HepG2 (cell line): ENCODE measurements around the gene TALDO1. TPM values are rescaled to one million over a fixed set of nuclear protein-coding genes. Genes with fewer than 3 reads are reported as not detected.

Source experiments
- MYC ChIP-seq: sonication (generic); formaldehyde crosslinking; IDR thresholded peaks from 2 replicates; pipeline ENCODE4 v1.9.0; 2021; ENCODE audit warnings: missing genetic modification reagents, borderline replicate concordance
- NRL ChIP-seq: sonication (generic); formaldehyde crosslinking; IDR thresholded peaks from 2 replicates; pipeline ENCODE4 v1.5.0; 2020; ENCODE audit warnings: missing genetic modification reagents, mild to moderate bottlenecking, moderate library complexity, borderline replicate concordance
- PHF8 ChIP-seq: sonication (generic); formaldehyde crosslinking; IDR thresholded peaks from 2 replicates; pipeline ENCODE4 v1.5.0; 2020; ENCODE audit warnings: missing genetic modification reagents
- SAP130 ChIP-seq: IDR thresholded peaks from 2 replicates; pipeline ENCODE4 v1.6.1; 2016; ENCODE audit warnings: low read depth
- SOX6 ChIP-seq, 2 experiments: fragments of 450-650 bp in 1 of 2; sonication (generic) in 1 of 2; formaldehyde crosslinking in 1 of 2; IDR thresholded peaks; 2 replicates each; pipeline versions ENCODE4 v1.4.0 to v1.6.1; 2017 to 2020; ENCODE audit warnings: antibody characterized with exemption in 1 of 2, mild to moderate bottlenecking in 1 of 2, missing genetic modification reagents in 1 of 2
- SP5 ChIP-seq: IDR thresholded peaks from 2 replicates; pipeline ENCODE4 v1.6.1; 2016; ENCODE audit warnings: low read depth, borderline replicate concordance
- TAF1 ChIP-seq: sonication (generic); formaldehyde crosslinking; IDR thresholded peaks from 2 replicates; pipeline ENCODE4 v1.4.0; 2020; ENCODE audit warnings: missing genetic modification reagents
- ZFX ChIP-seq: sonication (generic); formaldehyde crosslinking; IDR thresholded peaks from 2 replicates; pipeline ENCODE4 v1.4.0; 2020; ENCODE audit warnings: mild to moderate bottlenecking, low read depth, missing genetic modification reagents, moderate library complexity
- ZFY ChIP-seq: sonication (generic); formaldehyde crosslinking; IDR thresholded peaks from 2 replicates; pipeline ENCODE4 v1.4.0; 2020; ENCODE audit warnings: missing genetic modification reagents
- ZNF552 ChIP-seq: sonication (generic); formaldehyde crosslinking; IDR thresholded peaks from 2 replicates; pipeline ENCODE4 v1.9.0; 2022; ENCODE audit warnings: missing genetic modification reagents, mild to moderate bottlenecking, borderline replicate concordance
- ZNF557 ChIP-seq: sonication (generic); formaldehyde crosslinking; IDR thresholded peaks from 2 replicates; pipeline ENCODE4 v1.4.0; 2020; ENCODE audit warnings: missing genetic modification reagents
- ZNF569 ChIP-seq: sonication (generic); formaldehyde crosslinking; IDR thresholded peaks from 2 replicates; pipeline ENCODE4 v1.5.0; 2020; ENCODE audit warnings: mild to moderate bottlenecking, missing genetic modification reagents, moderate library complexity, borderline replicate concordance
- ZSCAN31 ChIP-seq: sonication (generic); formaldehyde crosslinking; IDR thresholded peaks from 2 replicates; pipeline ENCODE4 v1.5.0; 2020; ENCODE audit warnings: low read depth, mild to moderate bottlenecking, missing genetic modification reagents
- polyA plus RNA-seq, 8 experiments: library from polyadenylated mRNA; depleted of rRNA in 3 of 8; stranded (reverse) in 7 of 8; unstranded in 1 of 8; fragments of >200 nt; fragmentation: Illumina TruSeq in 4 of 8; extraction: Trizol in 4 of 8; gene quantifications; 2 replicates each; pipeline versions ENCODE4 v1.2.1 to v1.2.3, GENCODE V29; 2011 to 2016; ENCODE audit warnings: low read depth in 4 of 8, missing spikeins in 1 of 8, mixed read lengths in 1 of 8; ENCODE audit not compliant: insufficient read depth in 1 of 8
- total RNA-seq, 5 experiments: library from RNA; depleted of rRNA; stranded (reverse); fragments of >200 nt; fragmentation: Illumina TruSeq; extraction: Trizol; gene quantifications; 2 replicates each; pipeline ENCODE4 v1.2.3, GENCODE V29; 2016; ENCODE audit warnings: low read depth in 1 of 5
- TF ChIP-seq, protein P1 (sequence below): IDR thresholded peaks from 2 replicates; pipeline ENCODE4 v1.6.1; 2016; ENCODE audit warnings: missing compliant biosample characterization, missing genetic modification reagents, borderline replicate concordance
- TF ChIP-seq, protein P2 (sequence below): sonication (generic); formaldehyde crosslinking; IDR thresholded peaks from 2 replicates; pipeline ENCODE4 v1.4.0; 2020; ENCODE audit warnings: mild to moderate bottlenecking, missing genetic modification reagents
- TF ChIP-seq, protein P3 (sequence below): sonication (generic); formaldehyde crosslinking; IDR thresholded peaks from 2 replicates; pipeline ENCODE4 v1.4.0; 2020; ENCODE audit warnings: missing genetic modification reagents, mild to moderate bottlenecking, borderline replicate concordance
- TF ChIP-seq, protein P4 (sequence below): IDR thresholded peaks from 2 replicates; pipeline ENCODE4 v1.6.1; 2012; ENCODE audit warnings: inconsistent platforms
- TF ChIP-seq, protein P5 (sequence below): sonication (generic); formaldehyde crosslinking; IDR thresholded peaks from 2 replicates; pipeline ENCODE4 v1.9.0; 2021; ENCODE audit warnings: missing genetic modification reagents, borderline replicate concordance

Gene TALDO1
- total and polyA plus RNA-seq, 2 of the 13 experiments (the other 11 are each of a cell fraction or from before 2014, with no cell fraction given) = 107 to 240 TPM

DNA sequence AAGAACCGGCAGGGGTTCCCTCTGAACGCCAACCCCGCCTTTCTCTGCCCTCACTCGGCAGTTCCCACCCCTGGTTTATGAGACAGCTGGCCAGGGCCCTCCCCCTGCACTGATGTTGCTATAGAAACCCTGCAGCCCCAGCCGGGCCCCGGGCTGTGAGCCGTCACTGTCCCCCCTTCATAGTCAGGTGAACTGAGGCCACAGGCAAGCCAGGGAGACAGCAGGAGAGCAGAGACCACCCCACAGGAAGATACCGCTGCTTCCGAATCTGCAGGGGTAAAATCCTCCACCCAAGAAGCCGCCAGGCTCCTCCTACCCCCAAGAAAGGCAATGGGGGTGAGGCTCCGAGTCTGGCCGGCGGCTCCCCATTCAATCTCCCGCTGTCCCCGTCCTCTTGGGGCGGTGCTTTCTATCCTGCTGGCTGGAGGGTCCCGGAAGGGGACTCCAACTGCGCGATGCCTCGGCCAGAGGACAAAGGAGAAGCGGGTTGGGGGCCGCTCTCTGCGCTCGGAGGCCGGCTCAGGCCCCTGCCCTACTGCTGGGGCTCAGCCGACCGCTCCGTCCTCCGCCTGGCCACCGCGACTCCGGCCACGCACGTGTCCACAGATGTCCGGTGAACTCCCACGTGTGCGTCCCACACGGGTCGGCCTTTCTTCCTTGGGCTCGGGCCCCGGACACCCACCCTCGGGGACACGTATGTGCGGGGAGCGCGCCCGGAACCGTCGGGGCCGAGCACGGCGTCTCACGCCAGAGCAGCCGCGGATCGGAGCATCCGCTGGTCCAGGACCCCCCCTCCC lies 50.2 kb downstream of the TALDO1 start (continued):
- TF ChIP-seq PHF8 (CRISPR knock-in tag) (peak; percentile 72), ZNF552 (CRISPR knock-in tag) (0 out of 2 replicates have a peak, but pooled peaks have one; percentile 51), MYC (CRISPR knock-in tag) (peak; percentile 76), ZNF557 (no peak), TAF1 (peak; percentile 47), ZSCAN31 (CRISPR knock-in tag) (peak; percentile 47; the same call in 1 of the 2 replicates), ZFY (CRISPR knock-in tag) (peak; percentile 69), SP5 (CRISPR knock-in tag) (peak; percentile 11; the same call in 1 of the 2 replicates), SOX6 (IDR thresholded peaks at IDR 0.05) (no peak), SOX6 (CRISPR knock-in tag; IDR thresholded peaks at IDR 0.05) (peak; percentile 7; the same call in 1 of the 2 replicates), SAP130 (CRISPR knock-in tag) (peak; percentile 78), ZFX (CRISPR knock-in tag) (peak; percentile 71), NRL (CRISPR knock-in tag) (peak; percentile 82), ZNF569 (CRISPR knock-in tag) (0 out of 2 replicates have a peak, but pooled peaks have one; percentile 61)
- TF ChIP-seq, protein P1, sequence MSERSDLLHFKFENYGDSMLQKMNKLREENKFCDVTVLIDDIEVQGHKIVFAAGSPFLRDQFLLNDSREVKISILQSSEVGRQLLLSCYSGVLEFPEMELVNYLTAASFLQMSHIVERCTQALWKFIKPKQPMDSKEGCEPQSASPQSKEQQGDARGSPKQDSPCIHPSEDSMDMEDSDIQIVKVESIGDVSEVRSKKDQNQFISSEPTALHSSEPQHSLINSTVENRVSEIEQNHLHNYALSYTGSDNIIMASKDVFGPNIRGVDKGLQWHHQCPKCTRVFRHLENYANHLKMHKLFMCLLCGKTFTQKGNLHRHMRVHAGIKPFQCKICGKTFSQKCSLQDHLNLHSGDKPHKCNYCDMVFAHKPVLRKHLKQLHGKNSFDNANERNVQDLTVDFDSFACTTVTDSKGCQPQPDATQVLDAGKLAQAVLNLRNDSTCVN (CRISPR knock-in tag) = peak; percentile 22; the same call in 1 of the 2 replicates
- TF ChIP-seq, protein P2, sequence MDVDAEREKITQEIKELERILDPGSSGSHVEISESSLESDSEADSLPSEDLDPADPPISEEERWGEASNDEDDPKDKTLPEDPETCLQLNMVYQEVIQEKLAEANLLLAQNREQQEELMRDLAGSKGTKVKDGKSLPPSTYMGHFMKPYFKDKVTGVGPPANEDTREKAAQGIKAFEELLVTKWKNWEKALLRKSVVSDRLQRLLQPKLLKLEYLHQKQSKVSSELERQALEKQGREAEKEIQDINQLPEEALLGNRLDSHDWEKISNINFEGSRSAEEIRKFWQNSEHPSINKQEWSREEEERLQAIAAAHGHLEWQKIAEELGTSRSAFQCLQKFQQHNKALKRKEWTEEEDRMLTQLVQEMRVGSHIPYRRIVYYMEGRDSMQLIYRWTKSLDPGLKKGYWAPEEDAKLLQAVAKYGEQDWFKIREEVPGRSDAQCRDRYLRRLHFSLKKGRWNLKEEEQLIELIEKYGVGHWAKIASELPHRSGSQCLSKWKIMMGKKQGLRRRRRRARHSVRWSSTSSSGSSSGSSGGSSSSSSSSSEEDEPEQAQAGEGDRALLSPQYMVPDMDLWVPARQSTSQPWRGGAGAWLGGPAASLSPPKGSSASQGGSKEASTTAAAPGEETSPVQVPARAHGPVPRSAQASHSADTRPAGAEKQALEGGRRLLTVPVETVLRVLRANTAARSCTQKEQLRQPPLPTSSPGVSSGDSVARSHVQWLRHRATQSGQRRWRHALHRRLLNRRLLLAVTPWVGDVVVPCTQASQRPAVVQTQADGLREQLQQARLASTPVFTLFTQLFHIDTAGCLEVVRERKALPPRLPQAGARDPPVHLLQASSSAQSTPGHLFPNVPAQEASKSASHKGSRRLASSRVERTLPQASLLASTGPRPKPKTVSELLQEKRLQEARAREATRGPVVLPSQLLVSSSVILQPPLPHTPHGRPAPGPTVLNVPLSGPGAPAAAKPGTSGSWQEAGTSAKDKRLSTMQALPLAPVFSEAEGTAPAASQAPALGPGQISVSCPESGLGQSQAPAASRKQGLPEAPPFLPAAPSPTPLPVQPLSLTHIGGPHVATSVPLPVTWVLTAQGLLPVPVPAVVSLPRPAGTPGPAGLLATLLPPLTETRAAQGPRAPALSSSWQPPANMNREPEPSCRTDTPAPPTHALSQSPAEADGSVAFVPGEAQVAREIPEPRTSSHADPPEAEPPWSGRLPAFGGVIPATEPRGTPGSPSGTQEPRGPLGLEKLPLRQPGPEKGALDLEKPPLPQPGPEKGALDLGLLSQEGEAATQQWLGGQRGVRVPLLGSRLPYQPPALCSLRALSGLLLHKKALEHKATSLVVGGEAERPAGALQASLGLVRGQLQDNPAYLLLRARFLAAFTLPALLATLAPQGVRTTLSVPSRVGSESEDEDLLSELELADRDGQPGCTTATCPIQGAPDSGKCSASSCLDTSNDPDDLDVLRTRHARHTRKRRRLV (CRISPR knock-in tag) = 0 out of 2 replicates have a peak, but pooled peaks have one; percentile 5
- TF ChIP-seq, protein P3, sequence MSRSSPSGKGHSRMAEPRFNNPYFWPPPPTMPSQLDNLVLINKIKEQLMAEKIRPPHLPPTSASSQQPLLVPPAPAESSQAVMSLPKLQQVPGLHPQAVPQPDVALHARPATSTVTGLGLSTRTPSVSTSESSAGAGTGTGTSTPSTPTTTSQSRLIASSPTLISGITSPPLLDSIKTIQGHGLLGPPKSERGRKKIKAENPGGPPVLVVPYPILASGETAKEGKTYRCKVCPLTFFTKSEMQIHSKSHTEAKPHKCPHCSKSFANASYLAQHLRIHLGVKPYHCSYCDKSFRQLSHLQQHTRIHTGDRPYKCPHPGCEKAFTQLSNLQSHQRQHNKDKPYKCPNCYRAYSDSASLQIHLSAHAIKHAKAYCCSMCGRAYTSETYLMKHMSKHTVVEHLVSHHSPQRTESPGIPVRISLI (CRISPR knock-in tag) = peak; percentile 27; the same call in 1 of the 2 replicates
- TF ChIP-seq, protein P4, sequence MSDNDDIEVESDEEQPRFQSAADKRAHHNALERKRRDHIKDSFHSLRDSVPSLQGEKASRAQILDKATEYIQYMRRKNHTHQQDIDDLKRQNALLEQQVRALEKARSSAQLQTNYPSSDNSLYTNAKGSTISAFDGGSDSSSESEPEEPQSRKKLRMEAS = peak; percentile 62
- TF ChIP-seq, protein P5, sequence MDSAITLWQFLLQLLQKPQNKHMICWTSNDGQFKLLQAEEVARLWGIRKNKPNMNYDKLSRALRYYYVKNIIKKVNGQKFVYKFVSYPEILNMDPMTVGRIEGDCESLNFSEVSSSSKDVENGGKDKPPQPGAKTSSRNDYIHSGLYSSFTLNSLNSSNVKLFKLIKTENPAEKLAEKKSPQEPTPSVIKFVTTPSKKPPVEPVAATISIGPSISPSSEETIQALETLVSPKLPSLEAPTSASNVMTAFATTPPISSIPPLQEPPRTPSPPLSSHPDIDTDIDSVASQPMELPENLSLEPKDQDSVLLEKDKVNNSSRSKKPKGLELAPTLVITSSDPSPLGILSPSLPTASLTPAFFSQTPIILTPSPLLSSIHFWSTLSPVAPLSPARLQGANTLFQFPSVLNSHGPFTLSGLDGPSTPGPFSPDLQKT (CRISPR knock-in tag) = peak; percentile 34; the same call in 1 of the 2 replicates
